GM12878 (cell line): ENCODE measurements around the gene SNCAIP. TPM values are rescaled to one million over a fixed set of nuclear protein-coding genes. Genes with fewer than 3 reads are reported as not detected.

Experiments used
- ATAC-seq: fragments of 200-7000 bp; cut with Tn5 transposase; 3 replicates; pipeline ENCODE4 v1.9.1; 2020; ENCODE audit warnings: mild to moderate bottlenecking, moderate library complexity
- BruUV-seq: library from RNA; stranded (reverse); fragments of 400-500 nt; replicated peaks from 2 replicates; lab custom pipeline; 2021; lab: Mats Ljungman, UMichigan
- CTCF ChIA-PET: fragments of 300-600 bp; sonication (Branson Sonifier 250); formaldehyde crosslinking; extraction: SDS; loops from one replicate; lab custom pipeline; 2021; ENCODE audit warnings: inconsistent platforms; lab: Yijun Ruan, JAX
- POLR2A ChIA-PET: fragments of 350-600 bp; formaldehyde crosslinking; extraction: SDS; loops from one replicate; lab custom pipeline; 2021; ENCODE audit warnings: inconsistent platforms; lab: Charles Lee
- RAD21 ChIA-PET: fragments of 300-600 bp; sonication (Branson Sonifier 250); formaldehyde crosslinking; loops from one replicate; lab custom pipeline; 2023; ENCODE audit warnings: antibody characterized with exemption; ENCODE audit not compliant: unreplicated experiment; lab: Charles Lee
- SMC1A ChIA-PET: fragments of 300-600 bp; sonication (Branson Sonifier 250); formaldehyde crosslinking; loops from one replicate; lab custom pipeline; 2023; ENCODE audit not compliant: unreplicated experiment, uncharacterized antibody; lab: Charles Lee
- DNase-seq: peaks from one replicate; pipeline ENCODE4 v3.0.0-alpha.2; 2011; ENCODE audit warnings: low read depth, low spot score
- FAIRE-seq: peaks from 3 replicates; lab custom pipeline; 2011; peaks lifted over from hg19 to GRCh38; lab: Jason Lieb, UNC
- H2AFZ ChIP-seq: 2 replicates; pipeline ENCODE4 v1.6.0; 2011; ENCODE audit warnings: low read depth, low read length, control low read depth; ENCODE audit not compliant: control insufficient read depth
- H3K27ac ChIP-seq: 2 replicates; pipeline ENCODE4 v1.5.1; 2011; ENCODE audit warnings: control low read depth; ENCODE audit not compliant: control insufficient read depth, insufficient read depth
- H3K27me3 ChIP-seq, 2 experiments: replicated peaks in 1 of 2; 2 replicates each; pipeline versions ENCODE4 v1.6.0 to v1.6.1; 2011; ENCODE audit warnings: low read length in 1 of 2; ENCODE audit not compliant: control insufficient read depth in 2 of 2, insufficient read depth in 2 of 2
- H3K36me3 ChIP-seq, 2 experiments: 2 replicates each; pipeline ENCODE4 v1.5.1; 2011; ENCODE audit warnings: low read length in 1 of 2; ENCODE audit not compliant: control insufficient read depth in 2 of 2, insufficient read depth in 2 of 2
- H3K4me1 ChIP-seq: 2 replicates; pipeline ENCODE4 v1.6.1; 2011; ENCODE audit warnings: mild to moderate bottlenecking, low read length, moderate library complexity, mixed read lengths; ENCODE audit not compliant: control insufficient read depth, insufficient read depth
- H3K4me2 ChIP-seq: 2 replicates; pipeline ENCODE4 v1.6.0; 2011; ENCODE audit warnings: control low read depth; ENCODE audit not compliant: control insufficient read depth, insufficient read depth
- H3K4me3 ChIP-seq: fragments of 200-600 bp; sonication (generic); 2 replicates; pipeline ENCODE4 v1.5.1; 2016
- H3K79me2 ChIP-seq: 2 replicates; pipeline ENCODE4 v1.6.0; 2011; ENCODE audit warnings: low read length; ENCODE audit not compliant: control insufficient read depth, insufficient read depth
- H3K9ac ChIP-seq: 2 replicates; pipeline ENCODE4 v1.8.0; 2011; ENCODE audit warnings: low read length, control low read depth, mixed read lengths; ENCODE audit not compliant: control insufficient read depth, insufficient read depth
- H3K9me3 ChIP-seq: replicated peaks from 3 replicates; pipeline ENCODE4 v1.5.1; 2011; ENCODE audit warnings: mild to moderate bottlenecking, low read length; ENCODE audit not compliant: control insufficient read depth, insufficient read depth
- H4K20me1 ChIP-seq: 2 replicates; pipeline ENCODE4 v1.6.0; 2011; ENCODE audit not compliant: control insufficient read depth, insufficient read depth
- BCL11A ChIP-seq: IDR thresholded peaks from 2 replicates; pipeline ENCODE4 v1.6.1; 2011; ENCODE audit warnings: low read depth, low read length
- BMI1 ChIP-seq: fragments of 450-650 bp; IDR thresholded peaks from 2 replicates; pipeline ENCODE4 v1.6.1; 2016; ENCODE audit warnings: mild to moderate bottlenecking, moderate library complexity, borderline replicate concordance
- CBX3 ChIP-seq: fragments of 200-600 bp; sonication (generic); IDR thresholded peaks from 2 replicates; pipeline ENCODE4 v1.6.1; 2016; ENCODE audit warnings: low read depth, borderline replicate concordance
- FOXK2 ChIP-seq: fragments of 450-650 bp; IDR thresholded peaks from 2 replicates; pipeline ENCODE4 v1.6.1; 2017; ENCODE audit warnings: mild to moderate bottlenecking, moderate library complexity
- KAT2A ChIP-seq: conservative IDR thresholded peaks from 2 replicates; pipeline ENCODE4 v1.6.1; 2011; ENCODE audit warnings: low read depth, low read length; ENCODE audit not compliant: control insufficient read depth
- NBN ChIP-seq: fragments of 450-650 bp; IDR thresholded peaks from 2 replicates; pipeline ENCODE4 v1.6.1; 2016
- RCOR1 ChIP-seq: conservative IDR thresholded peaks from 2 replicates; pipeline ENCODE4 v1.6.1; 2012; ENCODE audit warnings: low read depth, low read length, improper control_type of control experiment
- RFX5 ChIP-seq: IDR thresholded peaks from 2 replicates; pipeline ENCODE4 v1.6.1; 2011; ENCODE audit warnings: low read depth, low read length, improper control_type of control experiment
- SPI1 ChIP-seq: IDR thresholded peaks from 2 replicates; pipeline ENCODE4 v1.6.1; 2011; ENCODE audit warnings: low read depth, mild to moderate bottlenecking, low read length, moderate library complexity, borderline replicate concordance; ENCODE audit not compliant: insufficient read depth
- SREBF1 ChIP-seq: IDR thresholded peaks from 2 replicates; pipeline ENCODE4 v1.6.1; 2012; ENCODE audit warnings: mild to moderate bottlenecking, low read length
- TCF12 ChIP-seq: IDR thresholded peaks from 2 replicates; pipeline ENCODE4 v1.6.1; 2011; ENCODE audit warnings: low read depth, mild to moderate bottlenecking, low read length
- ZBED1 ChIP-seq: IDR thresholded peaks from 2 replicates; pipeline ENCODE4 v1.6.1; 2016; ENCODE audit warnings: borderline replicate concordance
- WGBS: methylation state at CpG from one replicate; pipeline ENCODE4 v1.1.6; 2016; ENCODE audit warnings: low lambda C conversion rate; ENCODE audit not compliant: insufficient replicate concordance, insufficient coverage; ENCODE audit errors: missing lambda C conversion rate; 5-methylcytosine and 5-hydroxymethylcytosine counted together
- in situ Hi-C: fragments of 300-500 bp; cut with MboI; formaldehyde crosslinking; loops from 9 replicates; pipeline ENCODE4 v1.14.3; 2018; ENCODE audit warnings: mixed read lengths
- intact Hi-C: fragments of 100-400 bp; cut with micrococcal nuclease; formaldehyde crosslinking; loops from one replicate; pipeline ENCODE4 v1.14.2; 2022; ENCODE audit not compliant: unreplicated experiment
- polyA plus RNA-seq, 11 experiments: library from polyadenylated mRNA; depleted of rRNA in 4 of 11; unstranded in 6 of 11; stranded (reverse) in 5 of 11; fragments of >200 nt; fragmentation: Nextera tagmentation in 4 of 11; fragmentation: Illumina TruSeq in 1 of 11; extraction: Ambion mirVana in 4 of 11; extraction: Trizol in 1 of 11; gene quantifications; 1 replicate in 1 of 11; 2 replicates in 10 of 11; pipeline versions ENCODE4 v1.2.1 to v1.2.3, GENCODE V29; 2011 to 2016; ENCODE audit warnings: inconsistent platforms in 2 of 11, missing spikeins in 2 of 11, low read depth in 1 of 11
- total RNA-seq, 4 experiments: library from RNA; depleted of rRNA in 3 of 4; stranded (reverse); fragments of >200 nt in 3 of 4; fragmentation: Illumina TruSeq in 1 of 4; extraction: Trizol in 1 of 4; gene quantifications; 2 replicates each; pipeline versions ENCODE4 v1.2.1 to v1.2.3, GENCODE V29; 2013 to 2021
- TF ChIP-seq, protein P1 (sequence below): fragments of 450-650 bp; IDR thresholded peaks from 2 replicates; pipeline ENCODE4 v1.6.1; 2017; ENCODE audit warnings: low read depth, mild to moderate bottlenecking, moderate library complexity
- TF ChIP-seq, protein P2 (sequence below): fragments of 450-650 bp; IDR thresholded peaks from 2 replicates; pipeline ENCODE4 v1.6.1; 2014; ENCODE audit warnings: mild to moderate bottlenecking
- TF ChIP-seq, protein P3 (sequence below): fragments of 450-650 bp; IDR thresholded peaks from 2 replicates; pipeline ENCODE4 v1.6.1; 2016; ENCODE audit warnings: mild to moderate bottlenecking, moderate library complexity, borderline replicate concordance

Gene SNCAIP
- total and polyA plus RNA-seq, 10 of the 15 experiments (the other 5 are each of a cell fraction or from before 2014, with no cell fraction given), result 0.03 to 0.62 (median 0.16) TPM; not detected in 1

DNA sequence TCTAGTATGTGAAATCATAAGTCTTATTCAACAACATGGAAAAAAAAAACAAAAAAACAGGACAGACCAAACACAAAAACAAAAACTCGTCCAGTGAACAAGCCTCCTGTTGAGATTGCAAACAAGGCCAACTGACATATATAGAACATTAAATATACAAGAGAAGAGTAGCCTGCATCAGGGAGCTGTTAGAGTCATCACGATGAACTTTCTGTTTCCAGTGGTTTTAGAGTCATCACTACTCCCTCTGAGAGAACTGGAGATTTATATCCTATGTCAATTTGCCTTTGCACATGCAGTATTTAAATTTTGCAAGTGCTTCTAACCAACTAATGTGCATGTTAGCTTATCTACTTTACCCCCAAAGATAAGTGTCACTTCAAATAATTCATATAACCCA is 9.9 kb downstream of the SNCAIP start (continued):
- TF ChIP-seq, protein P1, sequence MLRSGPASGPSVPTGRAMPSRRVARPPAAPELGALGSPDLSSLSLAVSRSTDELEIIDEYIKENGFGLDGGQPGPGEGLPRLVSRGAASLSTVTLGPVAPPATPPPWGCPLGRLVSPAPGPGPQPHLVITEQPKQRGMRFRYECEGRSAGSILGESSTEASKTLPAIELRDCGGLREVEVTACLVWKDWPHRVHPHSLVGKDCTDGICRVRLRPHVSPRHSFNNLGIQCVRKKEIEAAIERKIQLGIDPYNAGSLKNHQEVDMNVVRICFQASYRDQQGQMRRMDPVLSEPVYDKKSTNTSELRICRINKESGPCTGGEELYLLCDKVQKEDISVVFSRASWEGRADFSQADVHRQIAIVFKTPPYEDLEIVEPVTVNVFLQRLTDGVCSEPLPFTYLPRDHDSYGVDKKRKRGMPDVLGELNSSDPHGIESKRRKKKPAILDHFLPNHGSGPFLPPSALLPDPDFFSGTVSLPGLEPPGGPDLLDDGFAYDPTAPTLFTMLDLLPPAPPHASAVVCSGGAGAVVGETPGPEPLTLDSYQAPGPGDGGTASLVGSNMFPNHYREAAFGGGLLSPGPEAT, result no peak
- TF ChIP-seq BMI1 (no peak), SREBF1 (no peak), RFX5 (no peak), ZBED1 (no peak)
- TF ChIP-seq, all 136 proteins: peak for 0

DNA sequence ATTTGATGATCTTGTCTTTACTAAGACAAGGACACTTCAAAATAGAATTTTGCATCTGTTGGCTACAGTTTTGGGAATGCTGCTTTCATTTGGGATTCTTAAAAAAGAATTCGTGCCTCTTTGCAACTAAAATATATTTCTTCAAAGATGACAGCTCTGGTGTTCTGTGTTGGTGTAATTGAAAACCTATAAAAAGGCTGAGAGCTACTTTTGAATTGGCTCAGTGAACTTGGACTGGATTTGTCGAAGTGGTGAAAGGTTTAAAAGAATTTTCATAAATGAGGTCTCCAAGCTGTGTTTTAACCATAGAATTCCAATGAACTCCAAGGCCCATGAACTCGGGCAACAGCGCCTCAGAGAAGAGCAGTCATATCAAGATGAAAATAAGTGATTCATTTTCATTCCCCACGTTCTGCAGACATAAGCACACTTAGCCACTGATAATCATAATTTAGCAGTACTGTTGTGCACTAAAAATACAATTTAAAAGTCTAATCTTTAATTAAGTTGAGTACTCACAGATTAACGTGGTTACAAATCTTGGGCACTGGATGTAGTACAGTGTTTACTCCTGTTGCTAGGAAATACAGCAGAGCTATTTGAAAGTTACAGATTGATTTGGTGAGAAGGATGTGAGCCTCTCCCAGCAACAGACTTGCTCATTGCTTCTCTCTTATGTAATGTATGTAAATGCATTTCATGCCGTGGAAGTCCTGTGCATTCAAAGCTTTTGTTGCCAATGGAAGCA is 10.9 kb downstream of the SNCAIP start:
- no peak for ATAC-seq
- Histone ChIP-seq H2AFZ (no peak overlapping the region), H4K20me1 (no peaks in the 10 kb centered on the region), H3K4me2 (no peak overlapping the region), H3K9ac (no peak overlapping the region), H3K79me2 (no peaks in the 10 kb centered on the region), H3K36me3 (no peaks in the 10 kb centered on the region), H3K9me3 (no peaks in the 10 kb centered on the region; the same call in 2 of the 3 replicates), H3K4me1 (no peaks in the 10 kb centered on the region), H3K27me3 (no peaks in the 10 kb centered on the region), H3K27ac (no peak overlapping the region), H3K4me3 (no peak overlapping the region)
- no peak for DNase-seq
- no peak for FAIRE-seq
- ChIA-PET SMC1A (interaction anchor here (0.6 to 3.3 kb wide), 4 partner anchors 13 to 55 kb away, joined by 3 to 11 read pairs (median 4); no protein-coding TSS in a partner anchor), CTCF (no interaction called here), POLR2A (interaction anchor here (1.6 kb wide), 1 partner anchor 10 kb away, joined by 3 read pairs; no protein-coding TSS in a partner anchor), RAD21 (no interaction called here)
- 24% methylated on average over 7 of the region's 7 CpGs for WGBS
- no peak for TF ChIP-seq KAT2A
- no peak for TF ChIP-seq NBN
- TF ChIP-seq CBX3, result no peak
- TF ChIP-seq BCL11A, result no peak
- no peak for TF ChIP-seq RFX5
- TF ChIP-seq FOXK2, result no peak
- TF ChIP-seq RCOR1, result no peak
- no peak for TF ChIP-seq SPI1
- TF ChIP-seq, protein P2, sequence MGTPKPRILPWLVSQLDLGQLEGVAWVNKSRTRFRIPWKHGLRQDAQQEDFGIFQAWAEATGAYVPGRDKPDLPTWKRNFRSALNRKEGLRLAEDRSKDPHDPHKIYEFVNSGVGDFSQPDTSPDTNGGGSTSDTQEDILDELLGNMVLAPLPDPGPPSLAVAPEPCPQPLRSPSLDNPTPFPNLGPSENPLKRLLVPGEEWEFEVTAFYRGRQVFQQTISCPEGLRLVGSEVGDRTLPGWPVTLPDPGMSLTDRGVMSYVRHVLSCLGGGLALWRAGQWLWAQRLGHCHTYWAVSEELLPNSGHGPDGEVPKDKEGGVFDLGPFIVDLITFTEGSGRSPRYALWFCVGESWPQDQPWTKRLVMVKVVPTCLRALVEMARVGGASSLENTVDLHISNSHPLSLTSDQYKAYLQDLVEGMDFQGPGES, result no peak
- TF ChIP-seq, protein P3, sequence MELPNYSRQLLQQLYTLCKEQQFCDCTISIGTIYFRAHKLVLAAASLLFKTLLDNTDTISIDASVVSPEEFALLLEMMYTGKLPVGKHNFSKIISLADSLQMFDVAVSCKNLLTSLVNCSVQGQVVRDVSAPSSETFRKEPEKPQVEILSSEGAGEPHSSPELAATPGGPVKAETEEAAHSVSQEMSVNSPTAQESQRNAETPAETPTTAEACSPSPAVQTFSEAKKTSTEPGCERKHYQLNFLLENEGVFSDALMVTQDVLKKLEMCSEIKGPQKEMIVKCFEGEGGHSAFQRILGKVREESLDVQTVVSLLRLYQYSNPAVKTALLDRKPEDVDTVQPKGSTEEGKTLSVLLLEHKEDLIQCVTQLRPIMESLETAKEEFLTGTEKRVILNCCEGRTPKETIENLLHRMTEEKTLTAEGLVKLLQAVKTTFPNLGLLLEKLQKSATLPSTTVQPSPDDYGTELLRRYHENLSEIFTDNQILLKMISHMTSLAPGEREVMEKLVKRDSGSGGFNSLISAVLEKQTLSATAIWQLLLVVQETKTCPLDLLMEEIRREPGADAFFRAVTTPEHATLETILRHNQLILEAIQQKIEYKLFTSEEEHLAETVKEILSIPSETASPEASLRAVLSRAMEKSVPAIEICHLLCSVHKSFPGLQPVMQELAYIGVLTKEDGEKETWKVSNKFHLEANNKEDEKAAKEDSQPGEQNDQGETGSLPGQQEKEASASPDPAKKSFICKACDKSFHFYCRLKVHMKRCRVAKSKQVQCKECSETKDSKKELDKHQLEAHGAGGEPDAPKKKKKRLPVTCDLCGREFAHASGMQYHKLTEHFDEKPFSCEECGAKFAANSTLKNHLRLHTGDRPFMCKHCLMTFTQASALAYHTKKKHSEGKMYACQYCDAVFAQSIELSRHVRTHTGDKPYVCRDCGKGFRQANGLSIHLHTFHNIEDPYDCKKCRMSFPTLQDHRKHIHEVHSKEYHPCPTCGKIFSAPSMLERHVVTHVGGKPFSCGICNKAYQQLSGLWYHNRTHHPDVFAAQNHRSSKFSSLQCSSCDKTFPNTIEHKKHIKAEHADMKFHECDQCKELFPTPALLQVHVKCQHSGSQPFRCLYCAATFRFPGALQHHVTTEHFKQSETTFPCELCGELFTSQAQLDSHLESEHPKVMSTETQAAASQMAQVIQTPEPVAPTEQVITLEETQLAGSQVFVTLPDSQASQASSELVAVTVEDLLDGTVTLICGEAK, result no peak
- TF ChIP-seq TCF12, result no peak
- BruUV-seq, result no TSS peak
- in situ Hi-C loops, result no loop called here
- intact Hi-C loops, result no loop called here
